ENCODE measurements around the gene DPP6.
A peak's percentile ranks its signal among the peaks of the same experiment; 100 is the strongest.

Gene DPP6

DNA sequence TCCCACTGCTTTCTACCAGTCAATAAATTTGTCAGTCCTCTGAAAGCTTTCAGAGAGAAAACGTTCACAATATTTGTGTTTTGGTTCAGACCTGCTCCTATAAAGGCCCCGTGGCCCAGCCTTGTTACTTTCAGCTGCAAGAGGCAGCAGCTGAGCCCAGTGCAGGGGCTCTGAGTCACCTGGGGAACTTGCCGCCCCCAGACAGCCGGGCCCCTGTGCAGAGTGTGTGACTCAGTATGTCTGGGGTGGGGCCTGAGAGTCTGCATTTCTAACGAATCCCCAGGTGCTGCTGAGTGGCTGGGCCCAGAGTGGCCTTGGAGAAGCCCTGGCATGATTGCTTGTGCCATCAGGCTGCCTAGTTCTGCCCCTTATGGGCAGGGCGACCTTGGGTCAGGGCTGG lies 647.2 kb downstream of the DPP6 start:
- DNase-seq (ENCODE audit: low read depth in 2 of 2), result no peak

DNA sequence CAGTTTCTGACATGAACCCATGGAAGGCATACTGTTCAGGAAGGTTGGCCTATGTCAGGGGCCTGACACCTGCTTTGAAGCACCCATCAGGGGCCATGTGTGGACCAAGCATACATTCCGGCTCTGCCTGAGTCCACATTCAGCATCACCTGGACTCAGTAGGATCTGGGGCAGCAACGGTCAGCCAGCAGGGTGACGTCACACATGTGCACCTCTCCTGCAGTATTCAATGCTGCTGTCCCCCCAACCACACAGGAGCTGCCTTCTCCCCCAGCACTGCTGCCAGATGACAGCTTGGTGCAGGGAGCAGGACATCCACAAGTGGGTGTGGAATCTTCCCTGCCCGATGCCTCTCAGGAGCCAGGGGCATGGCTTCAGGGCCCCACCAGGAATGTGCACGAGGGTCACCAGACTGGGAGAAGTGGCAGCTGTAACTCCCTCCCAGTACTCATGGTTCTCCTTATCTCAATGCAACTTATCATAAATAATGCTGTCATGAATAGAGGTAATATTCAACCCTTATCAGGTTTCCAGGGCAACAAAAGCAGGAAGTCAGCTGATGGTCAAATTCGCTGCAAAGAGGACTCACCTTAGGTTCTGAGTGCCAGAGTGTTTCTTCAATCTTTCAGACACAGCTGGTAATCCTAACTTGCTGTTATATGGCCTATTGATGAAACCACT lies 657.8 kb downstream of the DPP6 start:
- DNase-seq (ENCODE audit: low read depth in 2 of 2), result no peak

DNA sequence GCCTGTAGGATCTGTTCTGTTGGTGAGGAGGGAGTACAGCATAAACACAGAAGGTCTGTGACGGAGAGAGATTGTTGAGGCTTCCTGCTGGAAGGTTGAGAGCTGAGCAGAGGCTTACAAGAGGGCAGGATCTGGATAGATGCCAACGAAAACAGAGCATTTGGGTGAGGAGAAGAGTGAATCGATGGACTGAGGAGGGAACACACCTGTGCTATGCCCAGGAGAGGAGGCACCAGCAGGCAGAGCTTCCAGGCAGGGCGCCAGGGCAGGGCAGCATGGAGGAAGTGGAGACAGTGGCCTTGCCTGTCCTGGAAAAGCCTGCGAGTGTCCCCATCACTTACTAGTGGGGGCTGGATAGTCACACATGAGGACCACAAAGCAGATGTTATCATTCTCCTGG lies 667.8 kb downstream of the DPP6 start:
- no peak for DNase-seq (ENCODE audit: low read depth in 2 of 2)

DNA sequence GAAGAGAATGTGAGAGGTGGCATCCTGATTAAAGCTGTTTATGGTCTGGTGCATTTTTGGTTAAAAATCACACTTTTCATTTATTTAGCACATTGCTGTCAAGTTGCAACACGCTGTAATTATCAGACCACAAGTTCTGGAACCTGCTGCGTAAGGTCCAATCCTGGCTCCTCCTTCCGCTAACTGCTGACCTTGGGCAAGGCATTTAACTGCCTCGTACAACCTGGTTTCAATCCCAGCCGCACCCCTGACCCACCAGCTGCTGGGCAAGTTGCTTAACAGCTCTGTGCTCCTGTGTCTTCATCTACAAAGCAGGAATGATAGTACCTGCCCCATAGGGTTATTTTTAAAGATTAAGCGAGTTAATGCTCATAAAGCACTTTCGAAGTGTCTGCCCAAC lies 668.9 kb downstream of the DPP6 start:
- no peak for DNase-seq (ENCODE audit: low read depth in 2 of 2)

DNA sequence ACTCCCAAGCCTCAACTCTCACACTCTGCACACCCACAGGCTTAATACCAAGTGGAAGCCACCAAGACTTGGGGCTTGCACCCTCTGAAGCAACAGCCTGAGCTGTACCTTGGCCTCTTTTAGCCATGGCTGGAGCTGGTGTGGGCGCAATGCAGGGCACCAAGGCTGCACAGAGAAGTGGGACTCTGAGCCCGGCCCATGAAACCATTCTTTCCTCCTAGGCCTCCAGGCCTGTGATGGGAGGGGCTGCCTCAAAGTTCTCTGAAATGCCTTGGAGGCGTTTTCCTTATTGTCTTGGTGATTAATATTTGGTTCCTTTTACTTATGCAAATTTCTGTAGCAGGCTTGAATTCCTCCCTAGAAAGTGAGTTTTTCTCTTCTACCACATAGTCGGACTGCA lies 674.2 kb downstream of the DPP6 start:
- no peak for DNase-seq (ENCODE audit: low read depth in 2 of 2)

DNA sequence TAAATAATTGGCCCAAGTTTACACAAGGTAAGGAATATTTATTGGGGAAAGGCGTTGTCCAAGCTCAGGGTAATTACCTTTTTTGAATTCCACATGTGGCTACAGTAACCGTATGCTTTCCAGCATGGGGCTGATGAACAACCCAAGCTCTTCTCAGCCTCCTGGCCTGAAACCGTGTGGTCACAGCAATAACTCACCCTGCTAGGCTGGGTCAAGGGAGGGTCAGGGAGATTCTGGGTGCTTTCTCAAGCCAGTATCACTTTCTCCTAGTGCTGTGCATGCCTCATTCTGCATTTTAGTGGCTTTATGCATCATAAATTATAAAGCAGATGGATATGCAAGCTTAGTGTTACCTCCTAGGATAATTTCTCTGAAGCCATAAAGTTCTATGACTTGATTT lies 676.9 kb downstream of the DPP6 start:
- no peak for DNase-seq (ENCODE audit: low read depth in 2 of 2)

DNA sequence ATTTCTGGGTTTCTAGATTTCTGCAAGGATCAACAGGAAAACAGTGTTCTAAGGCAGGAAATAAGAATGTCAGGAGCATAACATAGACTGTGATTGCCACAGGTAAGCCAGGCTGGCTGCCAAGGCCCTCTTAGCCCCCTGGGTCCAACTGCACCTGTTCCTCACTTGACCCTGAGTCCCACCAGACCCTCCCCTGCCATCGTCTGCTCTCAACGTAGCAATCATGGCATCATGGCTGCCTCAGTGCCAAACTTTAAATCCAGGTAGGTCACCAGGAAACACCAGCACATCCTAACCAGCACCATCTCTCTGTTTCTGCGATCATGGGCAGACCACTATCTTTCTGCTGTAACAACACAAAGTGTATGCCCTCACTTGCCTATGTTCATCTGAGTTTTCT lies 683.6 kb downstream of the DPP6 start:
- no peak for DNase-seq (ENCODE audit: low read depth in 2 of 2)

DNA sequence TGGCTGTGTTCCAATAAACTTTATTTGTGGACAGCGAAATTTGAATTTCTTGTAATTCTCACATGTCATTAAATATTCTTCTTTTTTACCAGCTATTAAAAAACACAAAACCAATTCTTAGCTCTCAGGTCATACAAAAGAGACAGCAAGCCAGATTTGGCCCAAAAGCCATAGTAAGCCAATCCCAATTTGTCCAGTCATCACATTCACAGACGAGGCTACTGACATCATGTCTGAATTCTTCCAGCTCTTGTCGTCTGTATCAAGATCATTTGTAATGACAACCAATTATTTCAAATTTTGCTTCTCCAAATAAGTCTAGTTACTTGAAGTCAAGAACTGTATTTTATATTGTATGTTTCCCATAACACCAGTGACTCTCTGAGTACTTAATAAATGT lies 684.2 kb downstream of the DPP6 start:
- DNase-seq (ENCODE audit: low read depth in 2 of 2), result no peak

DNA sequence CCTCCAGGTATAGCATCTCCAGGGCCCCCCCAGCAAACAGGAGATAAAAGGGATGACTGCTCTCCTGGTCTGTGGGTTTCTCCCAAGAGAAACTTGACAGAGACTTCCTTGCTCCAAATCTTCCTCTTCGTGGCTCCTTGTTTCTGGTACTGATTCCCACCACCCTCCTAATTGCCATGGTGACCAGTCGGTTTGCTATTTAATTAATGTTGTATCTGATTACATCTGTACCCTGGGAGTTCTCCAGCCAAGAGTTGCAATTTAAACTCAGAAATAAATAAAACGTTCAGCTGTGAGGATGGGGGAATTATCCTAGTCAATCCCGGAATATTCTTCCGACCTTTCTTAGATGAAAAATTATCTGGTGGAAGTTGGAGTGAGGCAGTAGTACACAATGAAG lies 686.0 kb downstream of the DPP6 start:
- no peak for DNase-seq (ENCODE audit: low read depth in 2 of 2)

DNA sequence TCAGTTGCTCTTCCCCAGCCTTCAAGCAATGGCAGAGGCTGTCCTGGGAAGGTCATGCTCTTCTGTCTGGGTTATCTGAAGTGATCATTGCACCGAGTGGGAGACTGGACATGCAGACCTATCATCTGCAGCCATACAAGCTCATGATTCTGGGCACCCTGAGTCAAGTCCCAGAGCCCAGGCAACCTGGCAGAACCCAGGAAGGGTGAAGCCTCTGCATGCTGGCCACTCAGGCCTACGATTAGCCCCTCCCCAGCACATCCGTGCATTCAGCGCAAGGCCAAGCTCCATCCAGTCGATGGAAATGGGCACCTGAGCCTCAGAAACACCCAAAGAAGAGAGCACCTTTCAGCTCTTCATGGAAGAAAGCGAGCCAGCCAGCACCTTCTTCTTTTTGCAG lies 688.9 kb downstream of the DPP6 start:
- DNase-seq (ENCODE audit: low read depth in 2 of 2), result no peak

DNA sequence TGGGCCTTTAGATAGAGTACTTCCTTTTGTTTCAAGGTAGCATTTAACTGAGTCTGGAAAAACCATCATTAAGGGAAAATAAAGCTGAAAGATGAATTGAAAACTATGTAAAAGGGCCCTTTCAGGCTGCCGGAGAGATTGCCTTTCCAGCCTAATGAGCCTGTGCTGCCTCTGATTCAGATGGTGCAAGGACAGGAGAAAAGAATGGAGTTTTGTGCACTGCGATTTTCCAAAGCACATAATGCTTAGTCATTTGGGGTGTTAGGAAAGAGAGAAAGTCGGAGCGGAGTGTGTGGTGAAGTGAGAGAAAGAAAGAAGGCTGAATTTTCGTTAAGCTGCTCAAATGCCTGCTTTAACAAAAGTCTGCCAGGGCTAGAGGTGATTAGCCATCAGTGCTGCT lies 691.0 kb downstream of the DPP6 start:
- no peak for DNase-seq (ENCODE audit: low read depth in 2 of 2)

DNA sequence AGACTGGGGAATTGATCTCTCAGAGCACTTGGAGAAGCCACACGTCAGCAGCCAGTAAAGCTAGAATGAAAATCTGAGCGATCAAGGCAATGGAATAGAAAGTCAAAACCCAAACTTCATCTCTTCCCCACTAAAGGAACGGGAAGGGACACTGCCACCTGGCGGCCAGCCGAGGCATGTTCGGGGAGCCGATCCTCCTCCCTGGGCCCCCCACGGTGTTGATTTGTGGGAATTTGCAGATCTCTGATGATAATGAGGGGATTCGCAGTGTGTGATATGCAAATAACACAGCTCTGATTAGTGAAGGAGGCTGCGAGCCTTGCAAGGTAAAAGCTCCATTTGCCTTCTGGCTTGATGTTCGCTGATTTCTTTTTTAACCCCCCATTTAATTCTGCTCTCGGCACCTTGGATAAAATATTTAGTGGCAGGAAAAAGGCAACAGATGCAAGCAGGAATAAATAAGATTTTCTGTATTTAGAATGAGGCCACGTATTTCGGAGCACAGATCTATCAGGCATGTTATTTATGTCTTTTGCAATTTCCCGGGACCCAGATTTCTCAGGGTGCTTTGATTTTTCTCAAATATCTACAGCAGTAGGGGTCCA lies 692.2 kb downstream of the DPP6 start:
- DNase-seq (ENCODE audit: low read depth in 2 of 2), result peak; percentile 2 to 17

DNA sequence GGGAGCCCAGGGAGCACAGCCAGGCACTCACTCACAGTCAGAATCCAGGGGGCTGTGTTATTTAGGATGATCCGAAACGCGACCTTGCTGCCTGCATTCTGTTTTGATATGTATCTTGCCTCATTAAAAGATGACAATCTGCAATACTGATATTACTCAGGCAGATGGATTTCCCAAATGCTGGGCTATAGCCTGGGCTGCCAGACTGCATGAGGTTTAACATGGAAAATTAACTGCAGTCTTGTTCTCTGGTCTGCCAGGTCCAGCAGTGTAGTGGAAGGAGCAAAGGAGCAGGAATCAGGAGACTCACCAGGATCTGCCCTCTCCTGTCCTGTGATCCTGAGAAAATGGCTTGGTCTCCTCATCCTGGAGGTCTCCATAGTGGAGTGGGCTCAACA lies 692.7 kb downstream of the DPP6 start:
- DNase-seq (ENCODE audit: low read depth in 2 of 2), result no peak

DNA sequence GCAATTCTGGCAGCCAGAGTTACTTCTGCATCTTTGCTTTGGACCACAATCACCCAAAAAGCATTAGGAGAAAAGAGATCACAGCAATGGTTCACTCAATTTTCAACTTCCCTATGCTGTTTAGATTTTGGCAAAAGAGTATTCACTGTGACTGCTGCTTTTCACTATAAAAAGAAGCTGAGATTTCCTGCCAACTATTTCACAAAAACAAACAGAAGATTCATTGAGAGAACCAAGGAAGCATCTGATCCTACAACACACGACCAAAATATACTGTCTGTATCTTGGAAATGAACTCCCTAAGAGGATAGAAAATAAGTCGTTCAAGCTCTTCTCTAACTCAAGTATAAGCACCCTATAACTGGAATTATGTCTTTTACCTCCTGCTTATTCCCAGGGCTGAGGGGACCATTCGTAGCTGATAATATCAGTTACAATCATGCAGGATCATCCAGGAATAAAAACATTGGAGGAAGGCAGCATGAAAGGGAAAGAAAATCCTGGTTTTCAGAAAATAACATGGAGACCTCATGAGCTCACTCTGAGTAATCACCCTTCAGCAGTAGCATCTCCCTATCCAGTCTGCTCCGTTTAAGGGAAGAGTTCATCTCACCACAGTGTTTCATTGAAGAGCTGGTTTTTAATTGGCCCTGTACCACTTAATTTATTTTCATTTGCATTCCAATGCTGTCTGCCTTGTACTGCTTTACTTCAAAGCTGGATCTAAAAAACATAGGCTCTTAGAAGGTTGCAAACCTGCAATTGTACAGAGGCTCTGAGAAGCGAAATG lies 694.6 kb downstream of the DPP6 start:
- no peak for DNase-seq (ENCODE audit: low read depth in 2 of 2)

DNA sequence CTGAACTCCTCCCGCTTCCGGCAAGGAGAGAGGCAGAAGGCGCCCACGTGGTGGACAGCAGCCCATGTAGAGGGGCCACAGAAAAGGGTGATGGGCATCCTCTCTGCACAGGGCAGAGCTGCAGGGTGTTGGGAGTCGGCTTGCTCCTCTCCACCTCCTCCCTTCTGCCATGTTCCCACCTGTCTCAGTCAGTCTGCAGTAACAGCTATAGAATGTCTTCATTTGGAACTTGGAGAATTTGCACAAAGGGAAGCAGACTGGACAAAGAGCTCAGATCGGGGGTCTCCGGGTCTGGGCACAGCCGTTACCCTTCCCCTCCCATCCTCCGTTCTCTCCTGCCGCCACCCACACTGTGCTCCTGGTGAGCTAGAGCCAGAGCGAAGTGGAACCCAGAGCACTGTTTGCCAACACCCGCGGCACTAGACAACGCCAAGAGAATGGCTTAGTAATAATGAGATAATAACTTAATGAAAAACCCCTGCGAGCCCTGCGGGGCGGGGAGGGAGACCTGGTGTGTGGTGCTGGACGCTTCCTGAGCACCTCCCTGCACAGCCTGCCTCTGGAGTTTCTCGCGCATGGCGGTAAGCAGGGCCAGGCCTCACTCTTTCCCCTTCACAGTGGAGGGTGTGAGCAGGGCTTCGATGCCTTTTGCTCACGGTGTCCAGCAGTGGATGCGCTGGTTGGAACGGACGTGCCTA lies 696.0 kb downstream of the DPP6 start:
- DNase-seq (ENCODE audit: low read depth in 2 of 2), result no peak

DNA sequence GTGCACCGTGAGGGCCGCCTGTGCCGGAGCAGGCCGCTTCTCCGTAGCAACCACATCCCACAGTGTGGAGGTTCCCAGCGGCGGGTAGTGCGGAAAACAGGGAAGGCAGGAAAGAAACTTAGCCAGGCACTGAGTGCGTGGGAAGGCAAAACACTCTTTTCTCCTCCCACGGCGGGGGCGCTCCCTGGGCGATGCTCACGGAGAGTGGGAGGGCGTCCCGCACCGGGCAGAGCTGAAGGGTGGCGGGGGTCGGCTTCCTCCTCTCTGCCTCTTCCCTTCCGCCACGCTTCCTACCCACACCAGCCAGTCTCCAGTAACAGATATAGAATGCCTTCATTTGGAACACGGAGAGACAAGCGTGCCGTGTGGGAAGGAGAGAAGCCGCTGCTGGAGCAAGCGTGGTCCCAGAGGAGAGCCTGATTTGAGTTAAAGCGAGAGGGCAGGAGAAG lies 698.2 kb downstream of the DPP6 start:
- no peak for DNase-seq (ENCODE audit: low read depth in 2 of 2)

DNA sequence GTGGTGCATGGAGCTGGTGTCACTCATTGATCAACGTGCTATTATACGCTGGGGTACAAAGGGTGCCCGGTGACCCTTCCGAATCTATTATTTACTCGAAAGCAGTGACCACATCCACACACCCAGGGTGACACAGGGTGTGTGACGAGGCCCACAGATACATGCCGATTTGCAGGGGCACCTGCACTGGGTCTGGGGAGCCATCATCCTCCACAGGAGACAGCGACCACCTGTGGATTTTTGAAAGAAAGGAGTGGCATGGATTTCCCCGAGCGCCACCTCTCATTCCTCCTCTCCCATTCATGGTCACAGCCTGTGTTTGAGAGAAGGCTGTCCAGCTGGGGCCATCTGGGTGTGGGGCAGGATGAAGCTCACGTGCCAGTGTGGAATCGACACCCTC lies 701.0 kb downstream of the DPP6 start:
- DNase-seq (ENCODE audit: low read depth in 2 of 2), result no peak

DNA sequence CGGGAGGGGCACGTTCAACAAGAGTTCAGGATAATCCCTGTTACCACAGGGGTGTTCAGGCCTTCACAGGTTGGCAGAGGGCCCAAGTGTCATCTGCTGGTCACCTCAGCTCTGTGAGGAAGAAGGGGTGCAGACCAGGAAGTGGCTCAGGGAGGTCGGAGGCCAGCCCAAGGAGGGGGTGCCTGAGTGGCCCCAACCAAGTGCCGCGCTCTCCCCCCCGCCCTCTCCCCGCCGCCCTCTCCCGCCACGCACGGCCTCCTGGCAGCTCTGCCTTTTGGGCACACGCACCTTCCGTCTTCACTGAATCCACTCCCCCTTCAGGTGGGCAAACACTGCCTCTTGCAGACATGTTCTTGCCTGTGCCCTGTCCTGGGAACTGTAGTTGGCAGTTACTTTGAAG lies 705.6 kb downstream of the DPP6 start:
- no peak for DNase-seq (ENCODE audit: low read depth in 2 of 2)

DNA sequence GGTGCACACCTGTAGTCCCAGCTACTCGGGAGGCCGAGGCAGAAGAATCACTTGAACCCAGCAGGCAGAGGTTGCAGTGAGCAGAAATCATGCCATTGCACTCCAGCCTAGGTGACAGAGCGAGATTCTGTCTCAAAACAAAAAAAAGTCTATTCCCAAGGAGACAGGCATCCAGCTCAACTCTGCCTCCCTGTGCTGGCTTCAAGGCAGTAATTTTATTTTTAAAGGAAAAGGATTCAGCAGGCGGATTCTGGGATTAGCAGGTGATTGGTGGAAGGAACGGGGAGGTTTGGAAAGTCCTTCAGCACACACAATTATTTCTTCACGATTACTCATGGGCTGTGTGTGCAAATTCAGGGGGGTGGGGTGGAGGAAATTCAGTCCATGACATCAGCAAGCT lies 707.8 kb downstream of the DPP6 start:
- DNase-seq (ENCODE audit: low read depth in 2 of 2), result no peak

DNA sequence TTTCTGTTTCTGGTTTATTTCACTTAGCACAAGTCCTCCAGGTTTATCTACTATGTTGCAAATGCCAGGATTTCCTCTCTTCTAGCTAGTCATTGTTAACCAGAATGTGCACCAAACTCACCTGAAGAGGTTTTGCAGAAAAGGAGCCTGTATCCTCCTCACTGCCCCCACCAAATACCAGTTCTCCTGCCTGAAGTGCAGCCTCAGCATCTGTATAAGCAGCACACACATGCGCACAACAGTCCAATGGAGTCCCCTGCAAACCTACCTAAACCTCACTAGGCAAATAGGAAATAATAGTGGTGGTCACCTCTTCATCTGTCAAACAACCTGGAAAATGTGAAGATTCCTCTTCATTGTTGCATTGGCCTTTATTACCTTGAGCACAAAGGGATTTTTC lies 712.9 kb downstream of the DPP6 start:
- DNase-seq (ENCODE audit: low read depth in 2 of 2), result no peak

DNA sequence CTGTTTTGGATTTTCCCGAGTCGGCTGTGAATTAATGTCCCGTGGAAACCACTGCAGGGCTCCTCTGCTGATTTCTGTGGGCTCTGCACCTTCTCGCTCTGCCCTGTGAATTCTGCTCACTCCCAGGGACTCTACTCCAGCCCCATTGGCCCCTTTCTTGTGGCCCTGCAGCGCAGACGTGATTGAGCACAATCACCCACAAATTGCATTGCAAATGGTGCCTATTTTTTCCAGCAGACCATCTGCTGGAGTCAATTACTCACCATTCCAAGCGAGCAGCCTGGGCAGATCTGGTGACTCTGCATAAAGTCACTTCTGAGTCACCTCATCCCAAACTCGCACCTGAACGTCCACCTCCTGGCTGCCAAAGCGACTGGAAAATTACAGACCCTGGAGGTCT lies 714.9 kb downstream of the DPP6 start:
- no peak for DNase-seq (ENCODE audit: low read depth in 2 of 2)

DNA sequence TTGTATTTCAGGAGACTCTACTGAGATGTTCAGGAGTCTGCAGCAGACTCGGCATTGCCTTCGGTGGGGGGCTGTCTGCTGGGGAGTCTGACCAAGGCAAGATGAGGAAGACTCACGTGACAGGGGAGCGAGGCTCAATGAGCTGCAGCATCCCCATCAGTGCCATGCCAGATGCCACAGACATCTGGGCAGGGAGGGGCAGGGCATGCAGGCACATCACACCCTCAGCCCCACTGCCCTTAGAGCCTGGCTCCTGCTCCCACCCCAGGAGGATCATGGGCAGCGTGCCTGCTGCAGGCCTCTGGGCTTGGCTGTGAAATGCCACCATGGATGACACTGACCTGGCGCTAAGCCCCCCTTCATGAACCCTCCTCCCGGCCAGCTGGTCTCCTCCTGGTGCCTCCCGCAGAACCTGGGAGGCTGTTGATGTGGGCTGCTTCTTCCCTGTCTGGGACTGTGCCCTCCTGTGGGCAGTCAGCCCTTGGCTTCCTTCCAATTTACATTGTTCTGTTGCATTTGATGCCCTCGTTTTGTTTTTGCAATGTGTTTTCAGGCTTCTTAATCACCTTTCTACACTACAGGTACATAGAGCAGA lies 715.7 kb downstream of the DPP6 start:
- DNase-seq (ENCODE audit: low read depth in 2 of 2), result no peak
